Hepatocyte (in vitro differentiated cells): ENCODE measurements around the gene TMEM126B.

ENCODE experiments used
- EZH2 ChIP-seq: fragments of 200-600 bp; sonication (generic); IDR thresholded peaks from 2 replicates; pipeline ENCODE4 v1.6.1; 2016; ENCODE audit warnings: antibody characterized with exemption, mild to moderate bottlenecking, borderline replicate concordance
- EZH2phosphoT487 ChIP-seq: fragments of 200-600 bp; sonication (generic); IDR thresholded peaks from one replicate; pipeline ENCODE4 v1.6.1; 2018; ENCODE audit warnings: antibody characterized with exemption, mild to moderate bottlenecking, low read depth, moderate library complexity; ENCODE audit not compliant: unreplicated experiment, severe bottlenecking
- TF ChIP-seq, protein P1 (sequence below): fragments of 200-600 bp; sonication (generic); IDR thresholded peaks from 2 replicates; pipeline ENCODE4 v1.5.1; 2016; ENCODE audit warnings: antibody characterized with exemption, mild to moderate bottlenecking; ENCODE audit not compliant: poor library complexity

DNA sequence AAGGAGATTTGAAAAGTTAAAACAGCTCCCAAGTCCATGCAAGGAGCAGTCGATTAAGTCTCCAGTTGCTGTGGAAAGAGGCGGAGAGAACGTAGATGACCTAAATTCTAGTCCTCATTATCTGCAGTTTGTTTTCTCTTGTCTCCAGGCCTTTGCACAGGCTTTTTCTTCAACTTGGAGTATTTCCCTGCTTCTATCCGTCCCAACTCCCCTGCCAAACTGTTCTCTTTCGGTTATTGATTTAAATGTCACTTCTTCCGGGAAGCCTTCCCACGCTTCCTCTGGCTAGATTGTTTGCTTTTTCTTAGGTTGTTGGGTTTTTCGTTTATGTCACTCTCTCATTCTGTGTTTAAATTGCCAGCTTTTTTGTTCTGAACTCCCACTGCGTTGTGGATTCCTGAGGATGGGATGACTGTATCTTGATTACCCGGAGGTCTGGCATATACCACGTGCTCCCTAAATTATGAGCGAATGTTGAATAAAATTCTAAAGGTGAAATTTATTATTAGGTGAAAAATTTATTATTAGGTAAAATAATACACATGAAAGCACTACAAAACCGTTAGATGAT is 463 bp downstream of the TMEM126B start:
- TF ChIP-seq, protein P1, sequence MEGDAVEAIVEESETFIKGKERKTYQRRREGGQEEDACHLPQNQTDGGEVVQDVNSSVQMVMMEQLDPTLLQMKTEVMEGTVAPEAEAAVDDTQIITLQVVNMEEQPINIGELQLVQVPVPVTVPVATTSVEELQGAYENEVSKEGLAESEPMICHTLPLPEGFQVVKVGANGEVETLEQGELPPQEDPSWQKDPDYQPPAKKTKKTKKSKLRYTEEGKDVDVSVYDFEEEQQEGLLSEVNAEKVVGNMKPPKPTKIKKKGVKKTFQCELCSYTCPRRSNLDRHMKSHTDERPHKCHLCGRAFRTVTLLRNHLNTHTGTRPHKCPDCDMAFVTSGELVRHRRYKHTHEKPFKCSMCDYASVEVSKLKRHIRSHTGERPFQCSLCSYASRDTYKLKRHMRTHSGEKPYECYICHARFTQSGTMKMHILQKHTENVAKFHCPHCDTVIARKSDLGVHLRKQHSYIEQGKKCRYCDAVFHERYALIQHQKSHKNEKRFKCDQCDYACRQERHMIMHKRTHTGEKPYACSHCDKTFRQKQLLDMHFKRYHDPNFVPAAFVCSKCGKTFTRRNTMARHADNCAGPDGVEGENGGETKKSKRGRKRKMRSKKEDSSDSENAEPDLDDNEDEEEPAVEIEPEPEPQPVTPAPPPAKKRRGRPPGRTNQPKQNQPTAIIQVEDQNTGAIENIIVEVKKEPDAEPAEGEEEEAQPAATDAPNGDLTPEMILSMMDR = no peak
- TF ChIP-seq EZH2 (no peak), EZH2phosphoT487 (no peak)
